ENCODE measurements around the gene AAMDC.
"Not testable (repeated sequence)": the region's sequence is repeated elsewhere in the genome, so short reads cannot be mapped to it uniquely, and the experiment has no call there.

AAMDC gene

DNA sequence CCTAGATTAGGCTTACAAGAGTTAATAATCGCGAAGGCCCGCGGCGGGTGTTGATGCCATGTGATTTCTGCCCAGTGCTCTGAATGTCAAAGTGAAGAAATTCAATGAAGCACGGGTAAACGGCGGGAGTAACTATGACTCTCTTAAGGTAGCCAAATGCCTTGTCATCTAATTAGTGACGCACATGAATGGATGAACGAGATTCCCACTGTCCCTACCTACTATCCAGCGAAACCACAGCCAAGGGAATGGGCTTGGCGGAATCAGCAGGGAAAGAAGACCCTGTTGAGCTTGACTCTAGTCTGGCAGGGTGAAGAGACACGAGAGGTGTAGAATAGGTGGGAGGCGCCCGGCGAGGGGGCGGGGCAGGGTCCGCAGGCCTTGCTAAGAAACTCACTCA lies 65.5 kb downstream of the AAMDC start:
- DNase-seq (ENCODE audit: low spot score), result no peak

GRCh38 chr11:77889045-77889444 lies 68.1 kb downstream of the AAMDC start:
- not testable (repeated sequence) for DNase-seq (ENCODE audit: low spot score)

DNA sequence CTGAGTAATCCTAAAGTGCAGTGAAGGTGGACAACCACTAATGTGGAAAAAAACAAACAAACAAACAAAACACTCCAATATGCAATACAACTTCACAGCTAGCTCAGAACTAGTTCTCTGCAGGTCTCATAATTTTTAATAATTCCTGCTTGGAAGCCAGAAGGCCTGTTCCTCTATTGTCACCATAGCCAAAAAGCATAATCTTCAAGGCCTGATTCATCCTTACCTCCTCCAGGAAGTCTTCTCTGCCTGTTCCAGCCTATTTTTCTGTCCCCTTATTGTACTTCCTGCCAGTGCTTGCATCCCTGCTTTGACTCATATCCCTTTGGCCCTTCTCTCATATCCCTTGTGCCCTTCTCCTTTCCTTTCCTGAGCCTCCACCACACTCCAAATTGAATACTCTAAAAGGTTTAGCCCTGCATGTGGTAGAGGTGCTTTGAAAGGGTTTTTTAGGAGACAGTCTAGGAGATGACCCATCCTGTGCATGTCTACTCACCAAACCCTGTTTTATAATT lies 69.2 kb downstream of the AAMDC start:
- not testable (repeated sequence) for DNase-seq (ENCODE audit: low spot score)

DNA sequence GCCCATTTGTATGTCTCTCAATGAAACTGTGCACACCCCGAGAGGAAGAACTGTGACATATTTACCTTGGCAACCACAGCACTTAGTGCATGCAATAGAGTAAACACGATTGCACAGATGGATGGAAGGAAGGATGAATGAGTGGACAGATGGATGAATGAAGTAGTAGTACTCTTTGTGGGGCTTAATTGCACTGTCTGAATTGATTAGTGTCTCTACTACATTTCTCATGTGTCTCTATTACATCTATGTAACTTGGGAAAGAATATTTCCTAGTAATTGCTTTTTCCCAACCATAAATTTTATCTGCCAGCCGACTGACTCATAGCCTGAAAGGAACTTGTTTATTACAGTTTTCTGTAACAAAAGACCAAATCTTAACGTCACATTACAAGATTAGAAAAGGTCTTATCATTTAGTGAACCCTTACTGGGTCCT lies 69.7 kb downstream of the AAMDC start:
- DNase-seq (ENCODE audit: low spot score), result not testable (repeated sequence)

DNA sequence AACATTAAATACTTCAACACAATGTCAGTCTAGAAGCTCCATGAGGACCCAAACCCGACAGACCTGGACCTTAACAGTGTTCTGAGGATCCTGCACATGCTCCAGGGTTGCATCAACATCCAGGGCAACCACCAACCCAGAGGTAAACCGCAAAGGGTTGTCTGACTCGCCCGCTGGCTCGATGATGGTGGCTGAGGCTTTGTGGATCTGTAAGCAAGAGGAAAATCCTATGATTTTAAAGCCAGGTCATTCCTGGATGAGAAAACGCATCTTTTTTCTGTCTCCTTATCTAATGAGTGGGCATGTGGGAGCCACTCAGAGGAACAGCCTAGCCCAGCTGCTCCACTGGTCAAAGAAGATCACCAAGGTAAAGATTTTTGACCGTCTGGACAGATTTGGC lies 70.3 kb downstream of the AAMDC start:
- not testable (repeated sequence) for DNase-seq (ENCODE audit: low spot score)

- not testable (repeated sequence) for DNase-seq (ENCODE audit: low spot score)
Measured at GRCh38 chr11:77891703-77892102, 70.8 kb downstream of the AAMDC start.

GRCh38 chr11:77894949-77895348 lies 74.0 kb downstream of the AAMDC start:
- not testable (repeated sequence) for DNase-seq (ENCODE audit: low spot score)

GRCh38 chr11:77908835-77909234 lies 87.9 kb downstream of the AAMDC start:
- DNase-seq (ENCODE audit: low spot score), result no peak

- DNase-seq (ENCODE audit: low spot score), result no peak
Measured at GRCh38 chr11:77909277-77909676, 88.3 kb downstream of the AAMDC start.

- DNase-seq (ENCODE audit: low spot score), result not testable (repeated sequence)
Measured at GRCh38 chr11:77910828-77911227, 89.9 kb downstream of the AAMDC start.

DNA sequence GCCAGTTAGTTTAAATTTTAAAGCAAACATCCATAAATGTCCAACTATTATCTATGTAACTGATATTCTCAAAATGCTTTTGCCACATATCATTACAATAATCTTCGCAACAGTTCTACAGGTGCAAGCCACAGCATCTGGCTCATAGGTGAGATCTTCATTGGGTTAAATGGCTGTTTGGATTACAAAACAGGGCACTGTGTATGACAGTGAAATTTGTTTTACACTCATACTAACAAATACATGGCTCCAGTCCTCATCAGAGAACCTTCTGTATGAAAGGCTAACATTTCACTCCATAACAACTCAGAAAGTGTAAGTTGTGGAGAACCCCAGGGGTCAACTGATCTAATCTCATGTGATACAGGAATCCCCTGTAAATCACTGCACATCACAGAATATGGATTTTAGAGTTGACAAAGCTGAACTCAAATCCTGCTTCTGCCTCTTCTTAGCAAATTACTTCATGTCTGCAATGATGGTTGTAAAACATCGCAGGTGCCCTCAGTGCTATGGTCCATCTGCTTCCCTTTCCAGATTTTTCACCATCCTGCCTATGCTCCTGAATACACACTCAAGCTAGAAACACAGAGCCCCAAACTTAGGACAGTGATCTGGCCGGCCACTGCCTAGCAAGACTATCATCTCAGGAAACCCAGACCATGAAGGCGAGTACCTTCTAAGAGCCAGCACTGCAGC lies 92.8 kb downstream of the AAMDC start:
- not testable (repeated sequence) for DNase-seq (ENCODE audit: low spot score)

DNA sequence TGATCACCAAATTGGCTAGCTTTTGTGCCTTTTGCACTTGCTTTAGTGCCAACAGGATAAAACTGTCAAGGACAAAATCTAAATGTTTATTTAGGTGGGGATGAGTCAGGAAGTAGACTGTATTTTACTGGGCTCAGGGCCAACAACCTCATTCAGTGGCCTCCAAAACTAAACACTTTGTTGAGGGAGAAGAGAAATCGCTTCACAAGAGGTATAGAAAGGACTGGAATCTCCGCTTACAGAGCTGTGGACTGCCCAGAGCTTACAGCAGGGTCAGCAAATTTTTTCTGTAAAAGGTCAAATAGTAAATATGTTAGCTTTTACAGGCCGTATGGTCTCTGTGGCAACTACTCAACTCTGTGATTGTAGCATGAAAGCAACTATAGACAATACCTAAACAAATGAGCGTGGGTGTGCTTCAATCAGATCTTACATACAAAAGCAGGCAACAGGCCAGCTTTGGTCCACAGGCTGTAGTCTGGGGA lies 93.4 kb downstream of the AAMDC start:
- not testable (repeated sequence) for DNase-seq (ENCODE audit: low spot score)

GRCh38 chr11:77917713-77918112 lies 96.8 kb downstream of the AAMDC start:
- not testable (repeated sequence) for DNase-seq (ENCODE audit: low spot score)
